Measurements from ENCODE around the gene TULP4.
"Not testable (repeated sequence)": the region's sequence is repeated elsewhere in the genome, so short reads cannot be mapped to it uniquely, and the experiment has no call there.

TULP4 gene

GRCh38 chr6:158460602-158461169 is 148.4 kb downstream of the TULP4 start:
- H3K4me3 ChIP-seq (ENCODE audit: low read depth, low read length): no peak overlapping the region

- H3K4me3 ChIP-seq (ENCODE audit: low read depth, low read length): no peak overlapping the region
Measured at GRCh38 chr6:158461954-158462353, 149.7 kb downstream of the TULP4 start.

GRCh38 chr6:158464483-158464882 is 152.2 kb downstream of the TULP4 start:
- no peak overlapping the region for H3K4me3 ChIP-seq (ENCODE audit: low read depth, low read length)

- H3K4me3 ChIP-seq (ENCODE audit: low read depth, low read length): no peak overlapping the region
Measured at GRCh38 chr6:158465257-158465656, 153.0 kb downstream of the TULP4 start.

GRCh38 chr6:158465747-158466146 is 153.5 kb downstream of the TULP4 start:
- no peak overlapping the region for H3K4me3 ChIP-seq (ENCODE audit: low read depth, low read length)

- no peak overlapping the region for H3K4me3 ChIP-seq (ENCODE audit: low read depth, low read length)
Measured at GRCh38 chr6:158467923-158468322, 155.7 kb downstream of the TULP4 start.

GRCh38 chr6:158468666-158469065 is 156.4 kb downstream of the TULP4 start:
- H3K4me3 ChIP-seq (ENCODE audit: low read depth, low read length): no peak overlapping the region

- H3K4me3 ChIP-seq (ENCODE audit: low read depth, low read length): not testable (repeated sequence)
Measured at GRCh38 chr6:158470023-158470422, 157.8 kb downstream of the TULP4 start.

- H3K4me3 ChIP-seq (ENCODE audit: low read depth, low read length): no peak overlapping the region
Measured at GRCh38 chr6:158471339-158471738, 159.1 kb downstream of the TULP4 start.

GRCh38 chr6:158472447-158472846 is 160.2 kb downstream of the TULP4 start:
- no peak overlapping the region for H3K4me3 ChIP-seq (ENCODE audit: low read depth, low read length)

- H3K4me3 ChIP-seq (ENCODE audit: low read depth, low read length): no peak overlapping the region
Measured at GRCh38 chr6:158474961-158475343, 162.7 kb downstream of the TULP4 start.

GRCh38 chr6:158475344-158476302 is 163.4 kb downstream of the TULP4 start:
- H3K4me3 ChIP-seq (ENCODE audit: low read depth, low read length): no peak overlapping the region

GRCh38 chr6:158476389-158476788 is 164.1 kb downstream of the TULP4 start:
- H3K4me3 ChIP-seq (ENCODE audit: low read depth, low read length): no peak overlapping the region

- H3K4me3 ChIP-seq (ENCODE audit: low read depth, low read length): not testable (repeated sequence)
Measured at GRCh38 chr6:158477722-158478121, 165.5 kb downstream of the TULP4 start.

GRCh38 chr6:158480989-158481388 is 168.7 kb downstream of the TULP4 start:
- H3K4me3 ChIP-seq (ENCODE audit: low read depth, low read length): no peak overlapping the region

GRCh38 chr6:158481690-158482473 is 169.6 kb downstream of the TULP4 start:
- H3K4me3 ChIP-seq (ENCODE audit: low read depth, low read length): no peak overlapping the region

GRCh38 chr6:158485431-158485830 is 173.2 kb downstream of the TULP4 start:
- H3K4me3 ChIP-seq (ENCODE audit: low read depth, low read length): no peak overlapping the region

GRCh38 chr6:158487495-158487894 is 175.2 kb downstream of the TULP4 start:
- no peak overlapping the region for H3K4me3 ChIP-seq (ENCODE audit: low read depth, low read length)

GRCh38 chr6:158488065-158488464 is 175.8 kb downstream of the TULP4 start:
- no peak overlapping the region for H3K4me3 ChIP-seq (ENCODE audit: low read depth, low read length)

- no peak overlapping the region for H3K4me3 ChIP-seq (ENCODE audit: low read depth, low read length)
Measured at GRCh38 chr6:158489441-158489840, 177.2 kb downstream of the TULP4 start.

GRCh38 chr6:158492881-158493280 is 180.6 kb downstream of the TULP4 start:
- H3K4me3 ChIP-seq (ENCODE audit: low read depth, low read length): no peak overlapping the region

- no peak overlapping the region for H3K4me3 ChIP-seq (ENCODE audit: low read depth, low read length)
Measured at GRCh38 chr6:158496700-158497099, 184.4 kb downstream of the TULP4 start.
